Mucosa of descending colon (tissue), 3 donors: Measurements from ENCODE around the gene DNAJC15. TPM values are rescaled to one million over a fixed set of nuclear protein-coding genes. Genes with fewer than 3 reads are reported as not detected.

Experiments
- ATAC-seq: fragments of 200-7000 bp; cut with Tn5 transposase; one replicate; pipeline ENCODE4 v1.9.1; 2020; ENCODE audit warnings: mild to moderate bottlenecking, moderate library complexity
- DNase-seq, 3 donors: peaks; one replicate each; pipeline ENCODE4 v3.0.0-alpha.2; 2020
- H3K36me3 ChIP-seq: fragments of 200-600 bp; one replicate; pipeline ENCODE4 v1.8.0; 2021; ENCODE audit warnings: low read depth, mild to moderate bottlenecking
- H3K4me1 ChIP-seq: fragments of 200-600 bp; one replicate; pipeline ENCODE4 v1.8.0; 2021; ENCODE audit warnings: low read depth, mild to moderate bottlenecking
- H3K4me3 ChIP-seq: fragments of 200-600 bp; one replicate; pipeline ENCODE4 v1.8.0; 2021; ENCODE audit warnings: mild to moderate bottlenecking
- H3K9me3 ChIP-seq: fragments of 200-600 bp; one replicate; pipeline ENCODE4 v1.8.0; 2021; ENCODE audit warnings: mild to moderate bottlenecking
- CTCF ChIP-seq: fragments of 200-600 bp; IDR thresholded peaks from one replicate; pipeline ENCODE4 v1.8.0; 2022; ENCODE audit warnings: antibody characterized with exemption, mild to moderate bottlenecking
- intact Hi-C, 2 donors: fragments of 100-400 bp; cut with DNase I in 1 of 2; cut with micrococcal nuclease in 1 of 2; formaldehyde crosslinking; loops; one replicate each; pipeline versions ENCODE4 v1.11.0 to v1.11.1; 2022; cut with DNase I, micrococcal nuclease
- total RNA-seq, 3 donors: library from RNA; stranded (reverse); fragmentation: NEBNext Ultra II Directional in 2 of 3; extraction: Animal tissue kit (Norgen Biotek cat#: 25700) in 2 of 3; gene quantifications; one replicate each; pipeline versions ENCODE4 v1.2.1 to v1.2.4, GENCODE V29; 2021 to 2023
- donor health status: DM: no; HTN: no; CAD: no; lungs with moderate emphysema.
- donor health status: DM: no; HTN: no; CAD: no.
- donor health status: DM: no; HTN: yes; CAD: no.

The DNAJC15 gene
- total RNA-seq, 3 donors from 2014 or later = 15.9 to 29.7 (median 27.2) TPM

- TF ChIP-seq CTCF = no peak
- H3K4me1 ChIP-seq = no peaks in the 10 kb centered on the region
- H3K4me3 ChIP-seq = no peak overlapping the region
- intact Hi-C loops = no loop called here
- DNase-seq (no peak), ATAC-seq (no peak)
- H3K9me3 ChIP-seq = no peaks in the 10 kb centered on the region
- H3K36me3 ChIP-seq = no peaks in the 10 kb centered on the region
Observed at GRCh38 chr13:43005460-43006236, 17.7 kb upstream of the DNAJC15 start.

DNA sequence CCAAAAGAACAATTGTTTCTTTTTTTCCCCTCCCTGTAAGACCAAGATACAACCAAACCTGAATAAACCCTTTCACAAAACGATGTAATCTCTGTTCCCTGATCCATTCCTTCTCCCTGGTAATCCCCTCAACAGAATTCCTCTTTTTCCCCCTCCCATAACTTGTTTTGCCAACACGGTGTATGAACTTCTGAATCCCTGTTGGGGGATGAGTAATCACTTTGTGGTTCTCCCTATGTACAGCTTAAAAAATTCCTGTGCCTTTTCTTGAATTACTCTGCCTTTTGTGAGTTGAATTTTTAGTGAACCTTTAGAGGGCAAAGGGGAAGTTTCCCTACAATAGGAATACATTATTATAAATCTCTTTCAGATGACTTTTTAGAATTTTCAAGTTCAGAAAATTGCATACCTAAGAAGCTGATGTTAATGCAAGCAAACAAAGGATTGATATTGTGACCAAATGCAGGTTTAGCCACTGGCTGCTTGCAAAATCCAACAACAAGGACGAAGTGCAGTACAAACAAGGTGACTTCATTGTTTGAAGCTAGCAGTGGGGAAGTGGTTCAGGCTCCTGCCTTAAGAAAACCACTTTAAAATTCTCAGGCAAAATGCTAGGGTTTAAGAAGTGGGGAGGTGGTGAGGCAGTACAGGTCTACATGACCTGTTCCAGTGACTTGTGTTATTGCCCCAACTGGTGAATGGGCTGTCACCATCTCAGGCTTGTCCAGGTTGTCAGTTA is 16.3 kb upstream of the DNAJC15 start:
- Histone ChIP-seq H3K4me1 (no peaks in the 10 kb centered on the region), H3K36me3 (no peaks in the 10 kb centered on the region), H3K4me3 (no peak overlapping the region), H3K9me3 (no peaks in the 10 kb centered on the region)
- intact Hi-C loops = no loop called here
- ATAC-seq (no peak), DNase-seq (no peak)
- TF ChIP-seq CTCF = no peak

DNA sequence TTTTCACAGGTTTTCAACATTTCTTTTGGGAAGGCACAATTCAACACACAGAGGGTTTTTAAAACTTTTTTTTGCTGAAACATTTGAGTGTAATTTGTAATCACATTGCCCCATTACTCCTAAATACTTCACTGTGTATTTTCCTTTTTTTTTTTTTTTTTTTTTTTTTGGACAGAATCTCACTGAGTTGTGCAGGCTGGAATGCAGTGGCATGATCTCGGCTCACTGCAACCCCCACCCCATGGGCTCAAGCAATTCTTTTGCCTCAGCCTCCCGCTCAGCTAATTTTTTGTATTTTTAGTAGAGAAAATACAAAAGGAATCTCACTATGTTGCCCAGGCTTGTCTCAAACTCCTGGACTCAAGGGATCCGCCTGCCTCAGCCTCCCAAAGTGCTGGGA is 14.8 kb upstream of the DNAJC15 start:
- no peaks in the 10 kb centered on the region for H3K9me3 ChIP-seq
- ATAC-seq (no peak), DNase-seq (no peak)
- no peak overlapping the region for H3K4me3 ChIP-seq
- no peak for TF ChIP-seq CTCF
- no peaks in the 10 kb centered on the region for H3K36me3 ChIP-seq
- H3K4me1 ChIP-seq = no peaks in the 10 kb centered on the region
- intact Hi-C loops = no loop called here

- no peak for ATAC-seq
- Histone ChIP-seq H3K36me3 (no peaks in the 10 kb centered on the region), H3K4me3 (no peak overlapping the region), H3K9me3 (no peaks in the 10 kb centered on the region), H3K4me1 (no peaks in the 10 kb centered on the region)
- intact Hi-C loops = no loop called here
- TF ChIP-seq CTCF = no peak
- no peak for DNase-seq
Observed at GRCh38 chr13:43009506-43009905, 13.9 kb upstream of the DNAJC15 start.

GRCh38 chr13:43014162-43014561 is 9.2 kb upstream of the DNAJC15 start:
- DNase-seq (no peak), ATAC-seq (no peak)
- H3K36me3 ChIP-seq = no peaks in the 10 kb centered on the region
- no peaks in the 10 kb centered on the region for H3K9me3 ChIP-seq
- H3K4me1 ChIP-seq = no peaks in the 10 kb centered on the region
- H3K4me3 ChIP-seq = no peak overlapping the region
- no peak for TF ChIP-seq CTCF
- intact Hi-C loops = no loop called here
